ENCODE measurements around the gene DDX6. TPM values are rescaled to one million over a fixed set of nuclear protein-coding genes. Genes with fewer than 3 reads are reported as not detected.

The DDX6 gene
- total RNA-seq, 4 donors from 2014 or later = 73.4 to 125 (median 98.2) TPM

- Histone ChIP-seq H3K27ac (no peak overlapping the region), H3K36me3 (no peaks in the 10 kb centered on the region), H3K4me3 (no peak overlapping the region), H3K4me1 (no peaks in the 10 kb centered on the region), H3K9me3 (no peaks in the 10 kb centered on the region), H3K27me3 (no peaks in the 10 kb centered on the region)
- TF ChIP-seq CTCF (IDR thresholded peaks at IDR 0.05 in 4 of 5, conservative IDR thresholded peaks at IDR 0.05 in 1 of 5) (no peak), POLR2A (IDR thresholded peaks at IDR 0.05) (no peak)
- intact Hi-C loops (cut with DNase I; ENCODE audit: low total_unique reads) (no loop called here), in situ Hi-C loops (cut with MboI; ENCODE audit: low sequenced_read_pairs in 4 of 4) (no loop called here)
- DNase-seq (no peak), ATAC-seq (no peak)
These were observed 15.4 kb upstream of the DDX6 start for GRCh38 chr11:118806400-118806799.

GRCh38 chr11:118804094-118804493 is 13.1 kb upstream of the DDX6 start:
- H3K27me3 ChIP-seq = no peaks in the 10 kb centered on the region
- ATAC-seq (no peak), DNase-seq (no peak)
- H3K4me1 ChIP-seq = no peaks in the 10 kb centered on the region
- in situ Hi-C loops (cut with MboI; ENCODE audit: low sequenced_read_pairs in 4 of 4) (no loop called here), intact Hi-C loops (cut with DNase I; ENCODE audit: low total_unique reads) (no loop called here)
- no peaks in the 10 kb centered on the region for H3K9me3 ChIP-seq
- no peak overlapping the region for H3K27ac ChIP-seq
- TF ChIP-seq POLR2A (IDR thresholded peaks at IDR 0.05) (no peak), CTCF (IDR thresholded peaks at IDR 0.05 in 4 of 5, conservative IDR thresholded peaks at IDR 0.05 in 1 of 5) (no peak)
- H3K4me3 ChIP-seq = no peak overlapping the region
- H3K36me3 ChIP-seq = no peaks in the 10 kb centered on the region

- Histone ChIP-seq H3K4me3 (no peak overlapping the region), H3K27me3 (no peaks in the 10 kb centered on the region), H3K27ac (no peak overlapping the region), H3K9me3 (no peaks in the 10 kb centered on the region), H3K36me3 (no peaks in the 10 kb centered on the region), H3K4me1 (no peaks in the 10 kb centered on the region)
- no peak for TF ChIP-seq CTCF (IDR thresholded peaks at IDR 0.05 in 4 of 5, conservative IDR thresholded peaks at IDR 0.05 in 1 of 5)
- no peak for TF ChIP-seq POLR2A (IDR thresholded peaks at IDR 0.05)
- DNase-seq = no peak
- intact Hi-C loops (cut with DNase I; ENCODE audit: low total_unique reads) = no loop called here
- in situ Hi-C loops (cut with MboI; ENCODE audit: low sequenced_read_pairs in 4 of 4) = loop anchor here in 1 of 4 donors (25.0 kb wide), 2 partner anchors 112 to 138 kb away; partner anchors contain the start of genes BCL9L and TREH
- no peak for ATAC-seq
These were observed 8.4 kb upstream of the DDX6 start for GRCh38 chr11:118799372-118799771.

- no peak overlapping the region for H3K27ac ChIP-seq
- in situ Hi-C loops (cut with MboI; ENCODE audit: low sequenced_read_pairs in 4 of 4) (loop anchor here in 1 of 4 donors (25.0 kb wide), 2 partner anchors 110 to 140 kb away; partner anchors contain the start of genes BCL9L and TREH), intact Hi-C loops (cut with DNase I; ENCODE audit: low total_unique reads) (no loop called here)
- H3K4me3 ChIP-seq = no peak overlapping the region
- no peaks in the 10 kb centered on the region for H3K9me3 ChIP-seq
- H3K36me3 ChIP-seq = no peaks in the 10 kb centered on the region
- DNase-seq (no peak), ATAC-seq (no peak)
- H3K4me1 ChIP-seq = peaks cover 0 to under 1% of the 10 kb centered on the region in 2 donors
- TF ChIP-seq CTCF (IDR thresholded peaks at IDR 0.05 in 4 of 5, conservative IDR thresholded peaks at IDR 0.05 in 1 of 5) (no peak), POLR2A (IDR thresholded peaks at IDR 0.05) (no peak)
- no peaks in the 10 kb centered on the region for H3K27me3 ChIP-seq
These were observed 6.5 kb upstream of the DDX6 start for GRCh38 chr11:118797510-118797909.

All from gastrocnemius medialis (tissue), 4 donors.